CD4-positive, alpha-beta memory T cell (primary cell): Measurements from ENCODE around the gene SLX9. TPM values are rescaled to one million over a fixed set of nuclear protein-coding genes. Genes with fewer than 3 reads are reported as not detected.
A peak's percentile ranks its signal among the peaks of the same experiment; 100 is the strongest.

Experiments used
- CTCF ChIA-PET: fragments of 350-600 bp; sonication (Branson Sonifier 250); formaldehyde crosslinking; loops from one replicate; lab custom pipeline; 2021; ENCODE audit warnings: inconsistent platforms; ENCODE audit not compliant: partially characterized antibody; lab: Charles Lee
- POLR2A ChIA-PET: fragments of 350-600 bp; sonication (Branson Sonifier 250); formaldehyde crosslinking; loops from one replicate; lab custom pipeline; 2021; ENCODE audit not compliant: partially characterized antibody; lab: Charles Lee
- DNase-seq, 5 donors: peaks; one replicate each; pipeline versions ENCODE4 v3.0.0 to v3.0.0-alpha.2; 2020 to 2022; ENCODE audit warnings: mixed read lengths in 1 of 5
- H3K27ac ChIP-seq: one replicate; pipeline ENCODE4 v1.7.0; 2013; ENCODE audit warnings: low read depth, low read length
- H3K27me3 ChIP-seq: 2 replicates; pipeline ENCODE4 v1.7.0; 2013; ENCODE audit warnings: mild to moderate bottlenecking, low read length, moderate library complexity; ENCODE audit not compliant: insufficient read depth
- H3K36me3 ChIP-seq: 2 replicates; pipeline ENCODE4 v1.7.0; 2013; ENCODE audit warnings: mild to moderate bottlenecking, low read length, moderate library complexity; ENCODE audit not compliant: insufficient read depth
- H3K4me1 ChIP-seq: 2 replicates; pipeline ENCODE4 v1.7.0; 2013; ENCODE audit warnings: mild to moderate bottlenecking, low read length, moderate library complexity; ENCODE audit not compliant: insufficient read depth
- H3K4me3 ChIP-seq, 2 donors: one replicate each; pipeline ENCODE4 v1.7.0; 2013; ENCODE audit warnings: low read length in 2 of 2, mild to moderate bottlenecking in 1 of 2
- H3K9me3 ChIP-seq, 2 donors: one replicate each; pipeline ENCODE4 v1.7.0; 2013; ENCODE audit warnings: low read length in 2 of 2, control low read depth in 1 of 2; ENCODE audit not compliant: control insufficient read depth in 1 of 2
- H3K27ac Mint-ChIP-seq, 7 donors: one replicate each; pipeline ENCODE4 v1.8.0; 2020 to 2021; ENCODE audit warnings: mixed read lengths in 7 of 7, mild to moderate bottlenecking in 6 of 7, inconsistent platforms in 3 of 7, moderate library complexity in 3 of 7
- H3K27me3 Mint-ChIP-seq, 2 donors: one replicate each; pipeline ENCODE4 v1.8.0; 2020 to 2021; ENCODE audit warnings: mixed read lengths in 2 of 2
- H3K36me3 Mint-ChIP-seq, 2 donors: one replicate each; pipeline ENCODE4 v1.8.0; 2020 to 2021; ENCODE audit warnings: mixed read lengths in 2 of 2, inconsistent platforms in 1 of 2, mild to moderate bottlenecking in 1 of 2
- H3K4me1 Mint-ChIP-seq, 4 donors: one replicate each; pipeline ENCODE4 v1.8.0; 2020 to 2021; ENCODE audit warnings: mixed read lengths in 4 of 4, mild to moderate bottlenecking in 1 of 4
- H3K4me3 Mint-ChIP-seq, 8 donors: one replicate each; pipeline ENCODE4 v1.8.0; 2020 to 2021; ENCODE audit warnings: mixed read lengths in 8 of 8, mild to moderate bottlenecking in 7 of 8, moderate library complexity in 6 of 8, inconsistent platforms in 3 of 8
- H3K9me3 Mint-ChIP-seq, 8 donors: one replicate each; pipeline ENCODE4 v1.8.0; 2020 to 2021; ENCODE audit warnings: mixed read lengths in 8 of 8, mild to moderate bottlenecking in 5 of 8, inconsistent platforms in 3 of 8, moderate library complexity in 1 of 8
- intact Hi-C: fragments of 100-400 bp; cut with micrococcal nuclease; formaldehyde crosslinking; loops from one replicate; pipeline ENCODE4 v1.15.1; 2023
- polyA plus RNA-seq, 2 donors: library from polyadenylated mRNA; unstranded; fragments of 300-500 nt; fragmentation: Illumina TruSeq; gene quantifications; one replicate each; pipeline ENCODE4 v1.2.3, GENCODE V29; 2021
- total RNA-seq, 2 experiments: library from RNA; stranded (reverse); gene quantifications; one replicate each; pipeline ENCODE4 v1.2.3, GENCODE V29; 2021

SLX9 gene
- total and polyA plus RNA-seq, 4 experiments from 2014 or later: 9.4 to 21.6 (median 15.4) TPM

DNA sequence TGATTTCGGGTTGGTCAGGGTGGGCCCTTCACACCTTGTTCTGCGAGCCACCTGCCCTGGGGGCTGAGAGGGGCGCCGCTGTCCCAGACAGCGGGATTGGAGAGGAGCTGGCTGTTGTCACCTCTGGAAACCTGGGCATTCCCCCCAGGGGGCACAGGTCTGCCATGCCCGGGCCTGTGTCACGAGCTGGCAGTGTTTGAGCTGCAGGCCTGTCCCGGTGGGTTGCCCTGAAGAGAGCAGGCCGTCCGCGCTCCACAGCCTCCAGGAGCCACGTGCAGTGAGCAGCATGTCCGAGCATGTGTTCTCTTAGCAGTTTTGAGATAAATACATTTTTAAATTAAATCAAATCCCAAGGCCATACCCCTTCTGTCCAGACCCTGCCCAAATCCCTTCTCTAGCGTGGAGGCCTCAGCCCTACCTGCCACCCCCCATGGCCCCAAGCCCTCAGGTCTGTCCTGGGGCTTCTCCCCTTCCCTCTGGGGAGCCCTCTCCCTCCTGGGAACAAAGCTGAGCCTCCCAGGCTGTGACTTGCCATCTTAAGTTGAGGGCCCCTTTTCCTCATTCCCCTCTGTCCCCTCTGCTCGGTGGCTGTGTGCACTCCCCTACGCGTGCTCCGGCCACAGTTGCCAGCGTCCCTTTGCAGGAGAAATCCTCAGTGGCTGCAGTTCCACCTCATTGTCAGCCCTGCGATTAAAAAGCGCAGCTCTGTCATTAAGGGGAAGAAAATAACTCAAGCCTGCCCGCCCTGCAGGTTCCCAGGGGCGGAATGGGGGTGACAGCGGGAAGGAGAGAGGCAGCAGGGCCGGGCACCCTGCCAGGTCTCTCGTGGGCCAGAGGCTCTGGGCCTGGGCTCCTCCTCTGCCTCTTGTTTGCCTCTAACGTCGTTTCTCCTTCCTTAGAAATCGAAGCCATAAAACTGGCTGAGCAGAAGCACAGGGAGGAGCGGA is 26.6 kb downstream of the SLX9 start:
- Mint-ChIP-seq H3K9me3 (no peaks in the 10 kb centered on the region), H3K27ac (peak overlapping the region in 1 of 7 donors; percentile 44), H3K36me3 (peaks cover 13 to 22% of the 10 kb centered on the region in 2 donors), H3K4me3 (peak overlapping the region in 2 of 8 donors; percentile 49 to 61), H3K27me3 (no peaks in the 10 kb centered on the region), H3K4me1 (peaks cover 25 to 55% (median 37%) of the 10 kb centered on the region in 4 donors)
- ChIA-PET CTCF (interaction anchor here (5.4 to 6.6 kb wide), 2 partner anchors 163 to 171 kb away, joined by 38 to 45 read pairs; no protein-coding TSS in a partner anchor), POLR2A (interaction anchor here (1.0 kb wide), 1 partner anchor 176 kb away, joined by 3 read pairs; no protein-coding TSS in a partner anchor)
- no peak overlapping the region for H3K4me3 ChIP-seq
- intact Hi-C loops: loop anchor here (5.0 kb wide), 1 partner anchor 161 kb away; no protein-coding TSS in a partner anchor
- peak in 1 of 5 donors; percentile 27 for DNase-seq
- no peak overlapping the region for H3K27ac ChIP-seq
- no peaks in the 10 kb centered on the region for H3K9me3 ChIP-seq
- H3K4me1 ChIP-seq: peaks cover 37% of the 10 kb centered on the region
- H3K27me3 ChIP-seq: no peaks in the 10 kb centered on the region
- no peaks in the 10 kb centered on the region for H3K36me3 ChIP-seq

DNA sequence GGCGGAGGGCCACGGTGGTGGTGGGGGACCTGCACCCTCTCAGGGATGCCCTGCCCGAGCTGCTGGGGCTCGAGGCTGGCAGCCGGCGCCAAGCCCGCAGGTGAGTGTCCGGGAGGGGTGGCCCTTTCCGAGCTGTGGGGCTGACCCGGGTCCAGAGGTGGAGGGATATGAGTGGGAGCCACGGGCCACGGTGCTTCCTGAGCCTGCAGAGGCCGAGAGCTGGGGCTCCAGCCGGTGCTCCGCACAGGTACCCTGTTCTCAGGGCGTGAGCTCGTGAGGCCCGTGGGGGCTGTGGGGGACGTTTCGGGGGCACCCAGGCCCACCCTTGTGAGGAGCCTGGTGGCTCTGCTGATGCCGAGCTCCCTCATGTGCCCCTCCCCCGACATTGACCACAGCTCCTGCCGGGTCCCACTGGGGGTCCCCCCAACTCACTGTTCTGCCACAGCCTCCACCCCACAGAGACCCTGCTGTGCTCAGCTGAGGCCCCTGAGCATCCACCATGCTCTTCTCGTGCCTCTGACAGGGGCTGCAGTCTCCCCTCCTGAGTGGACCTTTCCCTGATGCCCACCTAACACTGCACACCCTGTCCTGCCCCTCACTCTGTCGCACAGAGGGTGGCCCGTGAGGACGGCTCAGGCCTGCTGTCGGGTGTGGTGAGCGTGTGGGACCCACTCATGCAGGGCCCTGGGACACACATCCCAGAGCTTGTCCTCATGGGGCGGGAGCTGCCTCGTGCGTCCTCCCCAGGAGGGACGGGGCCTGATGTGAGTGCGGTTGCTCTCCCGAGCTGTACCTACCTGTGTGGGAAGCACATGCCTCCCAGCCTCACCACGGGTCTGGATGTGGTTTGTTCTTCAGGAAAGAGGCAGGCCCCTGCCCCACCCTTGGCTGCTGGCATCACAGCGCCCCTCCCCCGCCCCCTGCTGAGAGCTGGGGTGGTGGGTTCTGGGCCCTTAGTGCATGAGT is 27.5 kb downstream of the SLX9 start:
- peak in 1 of 5 donors; percentile 30 for DNase-seq
- H3K4me1 ChIP-seq: peaks cover 37% of the 10 kb centered on the region
- H3K27me3 ChIP-seq: no peaks in the 10 kb centered on the region
- no peak overlapping the region for H3K27ac Mint-ChIP-seq
- no peaks in the 10 kb centered on the region for H3K9me3 Mint-ChIP-seq
- H3K9me3 ChIP-seq: no peaks in the 10 kb centered on the region
- no peak overlapping the region for H3K4me3 Mint-ChIP-seq
- H3K27ac ChIP-seq: no peak overlapping the region
- CTCF ChIA-PET: interaction anchor here (0.6 to 6.6 kb wide), 3 partner anchors 17 to 170 kb away, joined by 3 to 45 read pairs (median 38); no protein-coding TSS in a partner anchor
- intact Hi-C loops: loop anchor here (5.0 kb wide), 1 partner anchor 160 kb away; no protein-coding TSS in a partner anchor
- H3K36me3 ChIP-seq: no peaks in the 10 kb centered on the region
- H3K4me1 Mint-ChIP-seq: peaks cover 23 to 55% (median 36%) of the 10 kb centered on the region in 4 donors
- H3K36me3 Mint-ChIP-seq: peaks cover 8 to 21% of the 10 kb centered on the region in 2 donors
- H3K27me3 Mint-ChIP-seq: no peaks in the 10 kb centered on the region
- H3K4me3 ChIP-seq: no peak overlapping the region
- POLR2A ChIA-PET: no interaction called here

DNA sequence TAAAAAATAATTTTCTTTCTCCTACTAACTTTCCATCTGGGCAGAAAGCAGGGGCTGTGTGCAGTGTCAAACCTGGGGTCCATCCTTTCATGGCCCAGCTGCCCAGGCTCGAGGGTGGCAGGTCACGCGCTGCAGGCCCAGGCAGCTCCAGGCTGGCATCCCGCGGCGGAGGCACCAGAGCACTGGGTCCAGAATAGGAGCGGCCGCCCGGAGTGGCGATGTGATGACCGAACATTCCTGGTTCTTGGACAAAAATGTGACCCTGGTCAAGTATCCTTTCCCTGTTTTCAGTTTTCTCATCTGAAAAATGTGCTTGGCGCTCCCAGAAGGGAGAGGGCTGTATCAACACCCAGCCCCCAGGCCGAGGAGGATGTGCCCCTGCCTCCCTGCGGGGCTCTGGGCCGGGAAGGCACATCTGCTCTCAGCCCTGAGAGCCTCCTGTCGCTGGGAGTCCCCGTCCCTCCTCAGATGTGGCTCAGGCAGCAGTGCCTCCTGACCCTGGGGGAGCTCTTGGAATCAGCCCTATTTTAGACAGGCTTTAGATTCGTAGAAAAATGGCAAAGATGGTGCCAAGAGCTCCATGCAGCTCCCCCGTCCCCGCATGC is 29.3 kb downstream of the SLX9 start:
- no peak overlapping the region for H3K27ac ChIP-seq
- intact Hi-C loops: loop anchor here (5.0 kb wide), 1 partner anchor 158 kb away; no protein-coding TSS in a partner anchor
- H3K4me1 ChIP-seq: peaks cover 35% of the 10 kb centered on the region
- no peaks in the 10 kb centered on the region for H3K9me3 Mint-ChIP-seq
- H3K4me3 Mint-ChIP-seq: no peak overlapping the region
- H3K4me3 ChIP-seq: no peak overlapping the region
- DNase-seq: no peak
- no peaks in the 10 kb centered on the region for H3K27me3 Mint-ChIP-seq
- no peaks in the 10 kb centered on the region for H3K36me3 ChIP-seq
- H3K27ac Mint-ChIP-seq: no peak overlapping the region
- CTCF ChIA-PET: interaction anchor here (1.5 to 6.6 kb wide), 3 partner anchors 159 to 169 kb away, joined by 5 to 45 read pairs (median 8); no protein-coding TSS in a partner anchor
- peaks cover 17 to 51% (median 32%) of the 10 kb centered on the region in 4 donors for H3K4me1 Mint-ChIP-seq
- peaks cover 4 to 22% of the 10 kb centered on the region in 2 donors for H3K36me3 Mint-ChIP-seq
- no peaks in the 10 kb centered on the region for H3K27me3 ChIP-seq
- H3K9me3 ChIP-seq: no peaks in the 10 kb centered on the region
- POLR2A ChIA-PET: no interaction called here

DNA sequence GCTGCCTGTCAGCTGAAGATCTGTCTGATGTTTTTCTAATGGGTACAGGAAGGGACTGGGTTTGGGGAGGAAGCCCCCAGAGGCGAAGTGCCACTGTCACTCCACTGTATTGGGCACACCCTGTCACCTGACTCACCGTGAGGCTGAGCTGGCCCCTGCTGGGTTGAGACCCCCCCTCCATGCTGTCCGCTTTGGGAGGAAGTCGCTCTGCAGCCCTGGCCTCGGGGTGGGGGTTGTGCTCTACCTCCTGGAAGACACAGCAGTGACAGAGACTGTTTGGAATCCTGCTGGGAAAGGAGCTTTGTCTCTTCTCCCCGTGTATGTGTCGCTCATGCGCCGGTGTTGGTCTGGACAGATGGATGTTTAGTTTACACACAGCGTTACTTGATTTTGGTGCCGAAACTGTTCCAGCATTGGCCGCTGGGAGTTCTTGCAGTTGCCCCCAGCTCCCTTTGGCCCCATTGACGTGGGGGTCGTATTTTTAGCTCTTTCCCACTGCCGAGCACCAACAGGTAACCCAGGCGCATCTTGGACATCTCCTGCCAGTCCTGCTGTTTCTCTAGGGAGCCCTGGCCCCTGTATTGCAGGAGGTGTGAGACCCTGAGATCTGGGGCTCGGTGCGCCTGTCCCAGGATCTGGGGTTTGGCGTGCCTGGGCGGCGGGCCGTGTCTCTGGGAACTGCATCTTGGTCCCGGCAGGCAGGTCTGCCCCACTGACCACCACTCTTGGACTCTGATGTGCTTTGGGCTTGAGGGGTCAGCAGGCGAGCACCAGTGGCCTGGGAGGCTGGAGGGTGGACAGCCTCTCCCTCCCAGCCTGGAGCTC is 30.3 kb downstream of the SLX9 start:
- peaks cover 6% of the 10 kb centered on the region for H3K36me3 ChIP-seq
- H3K4me1 ChIP-seq: peaks cover 26% of the 10 kb centered on the region
- peaks cover 11 to 41% (median 24%) of the 10 kb centered on the region in 4 donors for H3K4me1 Mint-ChIP-seq
- H3K9me3 ChIP-seq: no peaks in the 10 kb centered on the region
- no peaks in the 10 kb centered on the region for H3K9me3 Mint-ChIP-seq
- no peak overlapping the region for H3K27ac ChIP-seq
- intact Hi-C loops: loop anchor here (5.0 kb wide), 1 partner anchor 157 kb away; no protein-coding TSS in a partner anchor
- H3K4me3 Mint-ChIP-seq: no peak overlapping the region
- H3K4me3 ChIP-seq: no peak overlapping the region
- CTCF ChIA-PET: interaction anchor here (1.5 to 2.2 kb wide), 2 partner anchors 158 to 168 kb away, joined by 5 to 8 read pairs; no protein-coding TSS in a partner anchor
- H3K27me3 ChIP-seq: no peaks in the 10 kb centered on the region
- H3K36me3 Mint-ChIP-seq: peaks cover 5 to 26% of the 10 kb centered on the region in 2 donors
- POLR2A ChIA-PET: no interaction called here
- DNase-seq: peak in 1 of 5 donors; percentile 13
- peak overlapping the region in 2 of 7 donors; percentile 52 to 77 for H3K27ac Mint-ChIP-seq
- no peaks in the 10 kb centered on the region for H3K27me3 Mint-ChIP-seq

DNA sequence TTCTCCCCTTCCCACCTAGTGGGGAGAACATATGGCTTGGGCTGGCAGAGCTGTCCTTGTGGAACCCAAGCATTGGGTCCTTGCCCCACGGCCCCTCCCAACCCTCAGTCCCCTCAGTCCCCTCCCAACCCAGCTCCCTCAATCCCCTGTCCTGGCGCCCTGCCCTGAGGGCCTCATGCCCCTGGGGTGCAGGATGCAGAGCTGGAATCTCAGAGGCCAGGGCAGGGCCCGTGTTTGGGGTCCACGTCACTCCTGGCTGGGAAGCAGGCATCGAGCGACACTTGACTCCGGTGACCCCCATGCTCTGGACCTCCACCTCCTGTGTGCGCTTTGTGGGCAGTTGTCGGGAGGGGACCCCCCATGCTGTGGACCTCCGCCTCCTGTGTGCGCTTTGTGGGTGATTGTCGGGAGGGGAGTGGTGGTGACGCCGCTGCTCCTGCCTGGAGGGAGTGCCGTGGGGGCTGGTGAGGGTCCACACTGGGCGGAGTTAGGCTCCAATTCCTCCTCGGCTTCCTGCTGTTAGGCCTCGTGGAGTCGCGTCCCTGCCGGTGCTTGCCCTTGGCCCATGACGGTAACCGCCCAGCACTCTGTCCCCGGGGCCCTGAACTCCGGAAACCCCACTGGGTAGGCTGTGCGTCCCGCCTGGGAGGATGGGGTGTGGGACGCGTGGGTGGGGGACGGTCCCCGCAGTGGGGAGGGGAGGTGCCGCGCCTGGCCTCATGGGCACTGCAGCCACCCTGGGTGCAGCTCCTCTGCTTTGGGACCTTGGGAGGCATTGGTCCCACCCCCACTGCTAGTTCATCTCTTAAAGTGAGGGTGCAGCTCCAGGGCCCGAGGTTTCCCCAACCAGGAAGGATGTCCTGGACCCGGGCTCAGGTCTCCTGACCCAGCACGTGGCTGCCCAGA is 31.2 kb downstream of the SLX9 start:
- no peak overlapping the region for H3K27ac ChIP-seq
- H3K27ac Mint-ChIP-seq: peak overlapping the region in 1 of 7 donors; percentile 29
- intact Hi-C loops: no loop called here
- H3K4me3 ChIP-seq: no peak overlapping the region
- H3K36me3 Mint-ChIP-seq: peaks cover 5 to 26% of the 10 kb centered on the region in 2 donors
- H3K4me1 Mint-ChIP-seq: peaks cover 5 to 33% (median 17%) of the 10 kb centered on the region in 4 donors
- ChIA-PET POLR2A (no interaction called here), CTCF (interaction anchor here (1.0 to 1.5 kb wide), 2 partner anchors 157 to 167 kb away, joined by 3 to 5 read pairs; no protein-coding TSS in a partner anchor)
- no peak overlapping the region for H3K4me3 Mint-ChIP-seq
- peak in 1 of 5 donors; percentile 14 for DNase-seq
- no peaks in the 10 kb centered on the region for H3K9me3 ChIP-seq
- no peaks in the 10 kb centered on the region for H3K27me3 Mint-ChIP-seq
- no peaks in the 10 kb centered on the region for H3K9me3 Mint-ChIP-seq
- H3K4me1 ChIP-seq: peaks cover 17% of the 10 kb centered on the region
- H3K27me3 ChIP-seq: no peaks in the 10 kb centered on the region
- peaks cover 6% of the 10 kb centered on the region for H3K36me3 ChIP-seq
